Mononuclear cell (primary cell): ENCODE measurements around the gene RRP36. TPM values are rescaled to one million over a fixed set of nuclear protein-coding genes. Genes with fewer than 3 reads are reported as not detected.

Experiments used
- H3K27me3 ChIP-seq: 2 replicates; pipeline ENCODE4 v1.6.0; 2011; ENCODE audit warnings: low read length, control low read depth; ENCODE audit not compliant: insufficient read depth
- H3K4me1 ChIP-seq: 2 replicates; pipeline ENCODE4 v1.5.1; 2011; ENCODE audit warnings: mild to moderate bottlenecking, low read length, control low read depth; ENCODE audit not compliant: insufficient read depth
- H3K4me3 ChIP-seq: 2 replicates; pipeline ENCODE4 v1.5.1; 2011; ENCODE audit warnings: mild to moderate bottlenecking, low read length, moderate library complexity
- H3K9me3 ChIP-seq: 2 replicates; pipeline ENCODE4 v1.5.1; 2011; ENCODE audit warnings: low read depth, mild to moderate bottlenecking, control low read depth, low read length
- total RNA-seq: library from RNA; depleted of rRNA; stranded (reverse); fragments of >200 nt; gene quantifications from one replicate; pipeline ENCODE4 v1.2.3, GENCODE V29; 2012

The RRP36 gene, protein sequence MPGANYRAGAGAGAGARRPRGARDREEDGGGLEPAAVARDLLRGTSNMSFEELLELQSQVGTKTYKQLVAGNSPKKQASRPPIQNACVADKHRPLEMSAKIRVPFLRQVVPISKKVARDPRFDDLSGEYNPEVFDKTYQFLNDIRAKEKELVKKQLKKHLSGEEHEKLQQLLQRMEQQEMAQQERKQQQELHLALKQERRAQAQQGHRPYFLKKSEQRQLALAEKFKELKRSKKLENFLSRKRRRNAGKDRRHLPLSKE
- total RNA-seq, result 31.1 TPM

DNA sequence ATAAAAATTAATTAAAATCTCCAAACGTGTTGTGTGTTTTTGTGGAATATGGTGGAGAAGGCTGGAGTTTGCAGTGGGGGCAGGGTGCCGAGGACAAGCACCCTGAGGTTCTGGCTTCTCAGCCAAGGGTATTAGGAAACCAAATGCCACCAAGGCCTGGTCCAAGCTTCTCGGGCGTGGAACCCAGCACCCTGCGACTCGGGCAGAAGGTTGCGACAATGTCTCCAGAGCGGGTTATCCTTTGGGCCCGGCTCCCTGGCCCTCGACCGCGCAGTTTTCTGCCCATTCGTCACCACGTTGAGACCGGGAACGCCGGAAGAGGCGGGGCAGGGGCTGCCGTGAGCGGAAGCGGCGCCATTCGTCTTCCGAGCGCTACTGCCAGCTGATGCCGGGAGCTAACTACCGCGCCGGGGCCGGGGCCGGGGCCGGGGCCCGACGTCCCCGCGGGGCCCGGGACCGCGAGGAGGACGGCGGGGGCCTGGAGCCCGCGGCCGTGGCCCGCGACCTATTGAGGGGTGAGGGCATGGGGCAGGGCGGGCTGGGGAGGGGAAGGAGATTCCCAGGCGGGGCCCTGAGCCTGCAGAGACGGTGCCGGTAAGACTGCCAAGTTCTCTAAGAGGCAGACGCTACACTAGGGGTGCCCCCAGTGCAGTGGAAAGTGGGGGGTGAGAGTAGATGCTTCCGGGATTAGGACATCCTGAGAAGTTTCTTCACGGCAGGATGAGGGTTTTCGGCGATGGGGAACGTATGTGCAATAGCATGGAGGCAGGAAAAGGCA is at the start of gene RRP36:
TSS of gene RRP36 (plus strand) at position 354 of the 778 bp plus-strand sequence. CDS start at position 386, 32 bp downstream.
- peaks cover 28% of the 10 kb centered on the region for H3K4me1 ChIP-seq
- H3K27me3 ChIP-seq, result no peaks in the 10 kb centered on the region
- H3K4me3 ChIP-seq, result peak within 1 kb of the TSS; percentile 90
- H3K9me3 ChIP-seq, result no peaks in the 10 kb centered on the region

DNA sequence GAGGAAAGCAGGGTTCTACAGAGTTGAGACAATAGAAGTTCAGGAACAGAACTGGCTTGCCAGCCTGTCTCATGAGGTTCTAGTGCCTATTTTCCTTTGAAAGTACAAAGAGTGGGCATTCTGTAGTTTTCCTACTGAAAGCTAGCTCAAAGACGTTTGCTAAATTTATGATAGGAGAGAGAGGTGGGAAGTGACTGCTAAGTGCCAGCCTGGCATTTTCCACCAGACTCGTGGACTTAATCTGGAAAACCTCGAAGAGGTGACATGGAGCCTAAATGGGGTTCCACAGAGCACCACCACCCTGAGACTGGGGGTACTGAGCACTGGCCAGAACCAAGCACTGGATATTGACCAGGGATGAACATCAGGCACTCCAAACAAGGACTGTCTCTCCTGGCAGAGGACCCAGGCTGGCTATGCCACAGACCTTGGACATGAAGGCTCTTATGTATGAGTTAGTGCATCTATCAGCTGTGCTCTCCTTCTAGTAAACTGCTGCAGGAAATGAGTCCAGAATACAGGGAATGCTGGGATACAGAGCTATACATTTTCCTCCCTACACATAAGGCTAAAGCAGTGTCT is 49.6 kb upstream of the RRP36 start:
- Histone ChIP-seq H3K4me1 (peaks cover 14% of the 10 kb centered on the region), H3K27me3 (no peaks in the 10 kb centered on the region), H3K4me3 (no peak overlapping the region), H3K9me3 (no peaks in the 10 kb centered on the region)

DNA sequence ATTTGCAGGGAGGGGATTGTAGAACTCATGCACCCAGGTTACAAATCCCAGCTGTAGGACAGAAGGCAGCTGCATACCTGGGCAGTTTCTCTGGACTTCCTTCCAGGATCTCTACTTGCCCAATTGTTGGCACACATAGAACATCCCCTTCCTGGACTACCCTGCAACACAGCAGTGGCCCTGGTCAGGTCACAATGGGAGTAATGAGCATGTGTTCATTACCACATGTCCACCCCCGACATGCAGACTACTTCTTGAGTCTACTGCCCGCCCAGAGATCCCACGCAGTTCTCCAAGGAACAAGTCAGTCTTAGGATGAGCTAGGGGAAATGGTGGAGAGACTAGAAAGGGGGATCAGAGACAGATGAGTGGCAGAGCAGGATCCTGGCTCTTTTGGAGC is 47.5 kb upstream of the RRP36 start:
- Histone ChIP-seq H3K4me3 (no peak overlapping the region), H3K27me3 (no peaks in the 10 kb centered on the region), H3K4me1 (peaks cover 29% of the 10 kb centered on the region), H3K9me3 (no peaks in the 10 kb centered on the region)

DNA sequence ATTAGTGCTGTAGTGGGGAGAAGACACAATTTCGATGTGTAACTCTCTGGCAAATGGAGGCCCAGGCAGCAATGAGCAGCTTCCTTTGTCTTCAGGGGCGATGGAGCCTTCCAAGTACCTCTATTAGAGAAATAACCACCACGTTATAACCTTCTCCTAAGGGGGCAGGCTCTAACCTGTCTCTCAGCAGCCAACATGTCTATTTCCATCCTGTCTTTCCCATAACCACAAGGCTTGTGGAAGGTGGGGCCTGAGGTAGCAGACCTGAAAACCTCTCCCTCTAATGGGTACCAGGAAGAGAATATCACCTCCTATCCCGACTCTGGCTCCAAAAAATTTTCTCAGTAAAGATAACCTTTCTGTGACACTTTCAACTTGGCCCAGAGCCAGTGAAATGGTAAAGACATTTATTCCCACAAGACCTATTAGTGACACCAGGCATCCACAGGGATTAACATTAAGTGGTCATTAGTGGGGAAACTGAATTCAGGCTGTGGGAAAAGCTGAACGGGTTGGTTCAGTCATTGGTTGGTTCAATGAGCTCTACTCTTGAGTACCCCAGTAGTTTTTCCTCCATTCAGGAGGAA is 46.4 kb upstream of the RRP36 start:
- peaks cover 37% of the 10 kb centered on the region for H3K4me1 ChIP-seq
- no peaks in the 10 kb centered on the region for H3K27me3 ChIP-seq
- H3K4me3 ChIP-seq, result no peak overlapping the region
- no peaks in the 10 kb centered on the region for H3K9me3 ChIP-seq

DNA sequence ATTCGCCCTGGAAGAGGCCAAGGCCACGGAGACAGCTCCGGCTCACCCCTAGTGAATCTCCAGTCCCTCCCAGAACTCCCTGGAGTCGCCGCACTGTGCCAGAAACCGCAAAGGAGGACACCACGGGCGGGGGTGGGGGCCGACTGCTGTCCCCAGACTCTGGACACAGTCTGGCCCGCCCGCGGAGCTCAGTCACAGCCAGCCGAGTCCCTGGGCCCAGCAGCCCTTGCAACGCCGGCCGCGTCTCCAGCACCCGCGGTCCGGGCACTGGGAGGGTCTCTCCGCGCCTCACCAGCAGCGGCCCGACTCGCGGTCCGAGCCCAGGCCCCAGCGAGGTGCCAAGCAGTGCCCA is 43.0 kb upstream of the RRP36 start:
- Histone ChIP-seq H3K4me3 (peak overlapping the region; percentile 91), H3K27me3 (no peaks in the 10 kb centered on the region), H3K9me3 (no peaks in the 10 kb centered on the region), H3K4me1 (peaks cover 39% of the 10 kb centered on the region)

DNA sequence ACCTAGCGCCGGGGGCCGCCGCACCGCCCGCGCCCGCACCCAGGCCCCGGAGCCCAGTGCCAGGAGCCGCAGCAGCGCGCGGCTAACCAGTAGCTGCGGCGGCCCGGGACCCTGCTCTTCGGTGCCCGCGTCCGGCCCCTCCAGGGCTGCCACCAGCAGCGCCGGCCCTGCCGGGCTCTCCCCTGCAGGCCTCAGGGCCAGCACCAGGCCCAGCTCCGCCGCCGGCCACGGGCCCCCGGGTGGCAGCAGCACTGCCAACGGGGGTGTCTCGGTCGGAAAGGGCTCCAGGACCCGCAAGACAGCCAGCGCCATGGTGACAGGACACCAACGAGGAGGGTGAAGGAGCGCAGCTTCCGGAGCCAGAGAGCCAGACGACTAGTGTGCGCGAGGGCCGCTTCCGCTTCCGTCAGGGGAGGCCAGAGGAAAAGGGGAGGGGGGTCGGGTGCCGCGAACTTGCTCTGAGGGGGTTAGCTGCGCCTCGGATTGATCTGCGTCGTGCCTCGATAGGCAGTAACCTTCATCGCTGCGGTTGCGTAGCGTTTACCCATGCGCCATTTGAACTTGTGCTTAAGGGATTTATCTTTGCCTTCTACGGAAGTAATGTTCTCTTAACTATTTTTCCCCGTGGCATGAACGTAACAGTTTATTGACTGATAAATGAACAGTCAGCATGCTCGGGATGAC is 42.4 kb upstream of the RRP36 start, which contains the start of gene PEX6:
TSS of gene PEX6 (minus strand) at position 343 of the 684 bp plus-strand sequence. CDS start at position 312, 31 bp downstream.
- no peaks in the 10 kb centered on the region for H3K9me3 ChIP-seq
- H3K4me3 ChIP-seq, result peak within 1 kb of the TSS; percentile 91
- no peaks in the 10 kb centered on the region for H3K27me3 ChIP-seq
- H3K4me1 ChIP-seq, result peaks cover 44% of the 10 kb centered on the region

DNA sequence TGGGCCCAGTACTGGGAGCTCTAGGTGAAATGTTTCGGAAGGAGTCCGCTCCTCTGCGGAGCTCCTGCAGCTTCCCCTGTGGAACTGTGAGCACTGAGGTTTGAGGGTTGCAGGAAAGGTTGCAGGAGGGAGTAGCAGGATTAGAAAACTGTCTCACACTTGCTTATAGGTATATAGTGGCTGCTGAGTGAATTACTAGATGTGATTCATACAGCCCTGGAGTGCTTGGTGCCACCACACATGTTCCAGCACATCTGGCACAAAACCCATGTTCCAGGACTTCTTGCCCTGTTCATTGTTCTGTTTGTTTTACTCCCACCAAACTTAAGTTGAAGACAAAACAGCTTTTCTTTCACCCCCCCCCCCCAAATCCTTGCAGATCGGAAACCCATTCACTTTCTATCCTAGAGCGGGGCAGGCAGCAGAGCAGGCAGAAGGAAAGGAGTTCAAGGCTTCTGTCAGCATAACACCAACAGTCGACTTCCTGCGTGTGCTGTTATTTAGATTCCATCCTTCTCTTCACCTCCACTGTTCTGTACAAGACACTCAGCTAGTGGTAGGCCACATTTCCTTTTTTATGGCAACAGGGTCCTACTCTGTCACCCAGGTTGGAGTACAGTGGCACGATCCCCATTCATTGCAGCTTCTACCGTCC is 41.8 kb upstream of the RRP36 start:
- no peaks in the 10 kb centered on the region for H3K27me3 ChIP-seq
- H3K9me3 ChIP-seq, result no peaks in the 10 kb centered on the region
- peaks cover 45% of the 10 kb centered on the region for H3K4me1 ChIP-seq
- H3K4me3 ChIP-seq, result peak overlapping the region; percentile 91

DNA sequence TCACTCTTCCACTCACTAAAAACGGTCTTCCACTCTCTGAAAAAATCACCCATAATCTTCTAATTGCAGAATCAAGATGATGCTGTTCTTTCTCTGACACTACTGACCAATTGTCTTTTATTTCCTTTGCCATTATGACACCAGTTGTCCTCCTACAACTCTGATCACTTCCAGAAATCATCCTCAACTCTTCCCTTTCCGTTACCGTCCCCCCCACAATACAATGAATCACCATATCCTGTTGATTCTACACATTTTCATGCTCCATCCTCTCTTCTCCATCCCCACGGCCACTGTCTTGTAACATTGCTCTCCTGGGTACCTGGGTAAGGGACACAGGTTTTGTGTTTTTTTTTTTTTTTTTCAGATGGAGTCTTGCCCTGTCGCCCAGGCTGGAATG is 39.6 kb upstream of the RRP36 start:
- Histone ChIP-seq H3K27me3 (no peaks in the 10 kb centered on the region), H3K9me3 (no peaks in the 10 kb centered on the region), H3K4me1 (peaks cover 54% of the 10 kb centered on the region), H3K4me3 (no peak overlapping the region)

DNA sequence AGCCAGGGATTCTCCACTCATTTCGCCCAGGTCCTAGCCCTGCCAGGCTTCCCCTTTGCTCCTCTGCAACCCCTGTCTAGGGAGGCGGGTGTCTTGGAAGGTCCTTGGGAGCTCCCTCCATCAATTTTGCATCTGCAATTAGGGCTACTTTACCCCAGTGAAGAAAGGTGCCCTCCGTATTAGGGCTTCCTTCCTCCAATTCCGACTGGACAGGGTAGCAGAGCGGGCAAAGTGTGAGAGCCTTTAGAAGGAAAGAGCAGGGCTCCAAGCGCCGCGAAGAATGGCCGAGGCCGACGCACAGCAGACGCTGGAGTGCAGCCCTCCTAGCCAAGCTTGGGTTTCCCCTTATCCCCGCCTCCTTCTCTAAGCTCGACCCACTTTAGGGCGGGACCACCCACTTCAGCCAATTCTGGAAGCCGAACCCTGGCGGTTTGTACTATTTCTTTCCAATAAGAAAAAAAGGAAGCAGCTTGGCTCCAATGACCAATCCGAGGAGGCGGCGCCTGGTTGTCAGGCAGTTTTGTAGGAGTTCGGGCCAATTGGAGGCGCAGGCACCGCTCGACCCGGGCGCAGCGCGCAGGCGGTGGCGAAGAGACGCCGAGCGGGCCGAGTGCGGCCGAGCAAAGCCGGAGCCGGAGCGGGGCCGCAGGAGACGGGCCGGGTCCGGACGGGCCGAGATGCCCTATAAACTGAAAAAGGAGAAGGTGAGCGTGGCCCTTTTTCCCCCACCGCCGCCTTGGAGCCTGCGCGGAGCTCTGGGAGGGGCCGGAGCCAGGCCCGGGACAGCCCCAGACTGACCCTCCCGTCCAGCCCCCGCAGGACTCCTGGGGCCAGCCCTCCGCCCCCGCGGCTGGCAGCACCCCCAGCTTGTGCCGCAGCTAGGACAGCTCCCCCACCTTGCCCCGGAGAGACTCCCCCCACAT is 37.2 kb upstream of the RRP36 start, which contains the start of gene PPP2R5D:
TSS of gene PPP2R5D (plus strand) at position 570 of the 923 bp plus-strand sequence. CDS start at position 678, 108 bp downstream.
- Histone ChIP-seq H3K9me3 (no peaks in the 10 kb centered on the region), H3K27me3 (no peaks in the 10 kb centered on the region), H3K4me1 (peaks cover 41% of the 10 kb centered on the region), H3K4me3 (peak within 1 kb of the TSS; percentile 67)

DNA sequence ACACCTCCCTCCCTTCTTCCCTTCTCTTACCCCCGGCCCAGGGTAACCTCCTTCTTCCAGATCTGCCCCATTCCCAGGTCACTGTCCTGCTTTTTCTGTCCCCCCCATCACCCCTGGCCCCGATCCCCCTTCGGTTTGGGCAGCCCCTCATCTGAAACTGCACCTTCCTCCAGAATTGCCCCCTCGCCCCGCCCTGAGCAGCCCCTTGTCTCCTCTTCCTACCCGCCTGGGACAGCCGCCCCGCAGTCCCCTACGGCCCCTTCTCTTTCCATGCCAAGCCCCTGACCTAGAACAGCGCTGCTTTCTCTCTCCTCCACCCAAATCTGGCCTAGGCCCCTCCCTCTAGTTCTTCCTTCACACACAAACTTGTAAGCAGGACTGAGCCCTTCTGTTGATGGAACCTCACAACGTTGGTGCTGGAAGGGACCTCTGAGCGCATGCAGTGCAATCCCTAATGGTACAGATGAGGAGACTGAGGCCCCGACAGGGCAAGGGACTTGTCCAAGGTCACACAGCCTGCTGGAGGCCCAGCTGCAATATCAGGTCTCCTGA is 36.4 kb upstream of the RRP36 start:
- Histone ChIP-seq H3K9me3 (no peaks in the 10 kb centered on the region), H3K27me3 (no peaks in the 10 kb centered on the region), H3K4me3 (peak overlapping the region; percentile 67), H3K4me1 (peaks cover 34% of the 10 kb centered on the region)

DNA sequence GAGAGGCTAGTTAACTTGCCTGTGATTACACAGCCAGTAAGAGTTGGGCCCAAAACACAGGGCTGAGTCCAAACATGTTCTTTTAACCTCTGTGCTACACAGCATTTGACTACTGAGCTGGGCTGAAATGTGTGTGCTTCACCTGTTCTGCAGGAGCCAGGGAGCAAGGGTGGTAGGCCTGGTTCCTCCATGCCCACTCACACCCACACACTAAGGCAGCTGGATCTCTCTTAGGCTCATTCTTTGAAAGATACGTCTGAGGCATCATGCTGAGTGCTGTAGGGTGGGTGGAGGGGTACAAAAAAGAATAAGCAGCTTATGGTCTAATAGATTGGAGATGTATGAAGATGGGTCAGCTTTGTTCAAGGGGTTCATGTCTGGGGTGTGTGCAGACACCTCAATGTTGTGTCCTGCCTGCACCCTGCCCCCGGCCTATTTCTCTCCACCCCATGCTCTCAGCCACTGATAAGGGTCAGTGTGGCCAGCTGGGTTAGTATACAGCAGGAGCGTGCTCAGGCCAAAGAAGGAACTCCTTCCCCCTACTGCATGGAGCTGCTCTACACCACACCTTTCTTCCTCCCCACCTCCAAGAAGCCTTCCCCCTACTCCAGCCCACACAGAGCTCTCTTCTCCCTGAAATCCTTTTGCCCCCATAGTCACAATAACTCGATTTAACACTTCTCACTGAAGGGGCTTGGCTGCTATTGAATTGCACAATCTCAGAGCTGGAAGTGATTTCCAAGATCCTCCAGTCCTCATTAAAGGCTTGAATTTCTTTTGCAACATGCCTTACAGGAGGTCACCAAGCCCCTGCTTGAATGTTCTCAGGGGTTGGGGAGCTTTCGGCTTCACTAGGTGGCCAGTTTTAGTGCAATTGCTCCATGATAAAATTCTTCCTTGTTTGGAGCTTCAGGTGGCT is 33.6 kb upstream of the RRP36 start:
- H3K4me1 ChIP-seq, result peaks cover 30% of the 10 kb centered on the region
- no peak overlapping the region for H3K4me3 ChIP-seq
- no peaks in the 10 kb centered on the region for H3K9me3 ChIP-seq
- no peaks in the 10 kb centered on the region for H3K27me3 ChIP-seq

DNA sequence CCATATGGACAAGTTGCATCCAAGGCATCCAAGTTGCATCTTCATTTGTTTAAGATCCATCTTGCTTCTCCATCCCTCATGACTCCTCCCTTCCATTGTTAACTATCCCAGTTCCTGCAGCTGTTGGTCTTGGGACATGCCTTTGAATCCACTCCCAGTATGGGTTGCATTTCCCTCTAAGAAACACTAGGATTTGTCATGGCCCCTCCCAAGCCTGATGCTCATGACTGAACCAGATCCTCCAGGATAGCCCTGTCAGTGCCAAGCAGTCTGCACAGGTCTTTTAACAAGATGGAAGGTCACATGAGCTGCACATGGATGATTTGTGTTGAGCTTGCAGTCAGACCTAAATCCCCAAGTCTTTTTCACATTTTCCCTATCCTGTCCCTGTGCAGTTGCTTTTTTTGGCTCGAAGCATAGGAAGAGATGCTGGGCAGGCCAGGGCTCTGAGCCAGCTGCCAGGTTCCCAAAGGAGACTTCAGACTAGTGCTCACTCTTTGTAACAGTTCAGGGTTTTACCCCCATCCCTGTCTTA is 32.9 kb upstream of the RRP36 start:
- Histone ChIP-seq H3K4me3 (no peak overlapping the region), H3K9me3 (no peaks in the 10 kb centered on the region), H3K27me3 (no peaks in the 10 kb centered on the region), H3K4me1 (peaks cover 26% of the 10 kb centered on the region)
